B cell (primary cell): ENCODE results near the gene RND1. TPM values are rescaled to one million over a fixed set of nuclear protein-coding genes. Genes with fewer than 3 reads are reported as not detected.
"Not testable (repeated sequence)": the region's sequence is repeated elsewhere in the genome, so short reads cannot be mapped to it uniquely, and the experiment has no call there.

Source experiments
- ATAC-seq: fragments of 200-7000 bp; cut with Tn5 transposase; one replicate; pipeline ENCODE4 v1.10.0; 2021; ENCODE audit warnings: low read depth, mild to moderate bottlenecking, moderate number of reproducible peaks, moderate library complexity
- CTCF ChIA-PET: fragments of 350-600 bp; sonication (Branson Sonifier 250); formaldehyde crosslinking; loops from one replicate; lab custom pipeline; 2021; ENCODE audit warnings: antibody characterized with exemption, inconsistent platforms; lab: Charles Lee
- POLR2A ChIA-PET: fragments of 350-600 bp; sonication (Branson Sonifier 250); formaldehyde crosslinking; loops from one replicate; lab custom pipeline; 2021; ENCODE audit warnings: antibody characterized with exemption; lab: Charles Lee
- DNase-seq: peaks from one replicate; pipeline ENCODE4 v3.0.0; 2013
- H2AFZ ChIP-seq: 2 replicates; pipeline ENCODE4 v1.6.1; 2012; ENCODE audit warnings: mild to moderate bottlenecking, low read depth, low read length; ENCODE audit not compliant: insufficient read depth, poor library complexity, severe bottlenecking
- H3K27ac ChIP-seq, 2 donors: 1 replicate in 1 of 2; 2 replicates in 1 of 2; pipeline ENCODE4 v1.5.1; 2012 to 2013; ENCODE audit warnings: low read length in 2 of 2, mild to moderate bottlenecking in 2 of 2, moderate library complexity in 1 of 2
- H3K27me3 ChIP-seq, 4 experiments: fragments of 200-600 bp in 1 of 4; sonication (generic) in 1 of 4; replicated peaks in 1 of 4; 1 replicate in 2 of 4; 2 replicates in 2 of 4; pipeline versions ENCODE4 v1.6.1 to v1.7.0; 2013 to 2016; ENCODE audit warnings: low read length in 3 of 4, mild to moderate bottlenecking in 2 of 4, mixed read lengths in 1 of 4, moderate library complexity in 1 of 4; ENCODE audit not compliant: insufficient read depth in 4 of 4, control insufficient read depth in 3 of 4; ENCODE audit errors: control extremely low read depth in 1 of 4
- H3K36me3 ChIP-seq, 2 experiments: replicated peaks in 1 of 2; 1 replicate in 1 of 2; 2 replicates in 1 of 2; pipeline versions ENCODE4 v1.6.1 to v1.7.1; 2013; ENCODE audit warnings: low read length in 1 of 2; ENCODE audit not compliant: insufficient read depth in 2 of 2, control insufficient read depth in 1 of 2; ENCODE audit errors: control extremely low read depth in 1 of 2, extremely low read depth in 1 of 2
- H3K4me1 ChIP-seq, 2 donors: fragments of 200-600 bp in 1 of 2; sonication (generic) in 1 of 2; 1 replicate in 1 of 2; 2 replicates in 1 of 2; pipeline versions ENCODE4 v1.5.1 to v1.6.1; 2013 to 2017; ENCODE audit warnings: low read length in 2 of 2; ENCODE audit not compliant: control insufficient read depth in 2 of 2, insufficient read depth in 2 of 2
- H3K4me2 ChIP-seq: replicated peaks from 2 replicates; pipeline ENCODE3; 2012; ENCODE audit warnings: mild to moderate bottlenecking, low read depth, low read length; ENCODE audit not compliant: poor library complexity, severe bottlenecking
- H3K4me3 ChIP-seq, 5 experiments: fragments of 200-600 bp in 1 of 5; sonication (generic) in 1 of 5; 1 replicate in 3 of 5; 2 replicates in 2 of 5; pipeline versions ENCODE4 v1.5.1 to v1.7.0; 2011 to 2016; ENCODE audit warnings: low read length in 4 of 5, mild to moderate bottlenecking in 4 of 5, low read depth in 2 of 5, control low read depth in 1 of 5, moderate library complexity in 1 of 5; ENCODE audit not compliant: insufficient read depth in 1 of 5; ENCODE audit errors: control extremely low read depth in 1 of 5, extremely low read depth in 1 of 5
- H3K79me2 ChIP-seq: fragments of 200-600 bp; sonication (generic); one replicate; pipeline ENCODE4 v1.6.0; 2016; ENCODE audit warnings: low read length; ENCODE audit not compliant: control insufficient read depth, insufficient read depth
- H3K9ac ChIP-seq: fragments of 200-600 bp; sonication (generic); 2 replicates; pipeline ENCODE4 v1.6.1; 2017; ENCODE audit warnings: mild to moderate bottlenecking, low read length, moderate library complexity
- H3K9me3 ChIP-seq, 3 donors: one replicate each; pipeline versions ENCODE4 v1.6.1 to v1.7.1; 2013; ENCODE audit warnings: low read length in 2 of 3; ENCODE audit not compliant: control insufficient read depth in 2 of 3, insufficient read depth in 1 of 3; ENCODE audit errors: control extremely low read depth in 1 of 3
- H4K20me1 ChIP-seq: 2 replicates; pipeline ENCODE4 v1.6.0; 2012; ENCODE audit warnings: mild to moderate bottlenecking, low read length; ENCODE audit not compliant: insufficient read depth, control insufficient read depth, poor library complexity, severe bottlenecking
- H3K27ac Mint-ChIP-seq: one replicate; pipeline ENCODE4 v1.8.0; 2021; ENCODE audit warnings: mixed read lengths
- H3K27me3 Mint-ChIP-seq: one replicate; pipeline ENCODE4 v1.8.0; 2021; ENCODE audit warnings: mixed read lengths
- H3K4me1 Mint-ChIP-seq: one replicate; pipeline ENCODE4 v1.8.0; 2021; ENCODE audit warnings: mixed read lengths
- H3K4me3 Mint-ChIP-seq: one replicate; pipeline ENCODE4 v1.8.0; 2021; ENCODE audit warnings: mixed read lengths
- H3K9me3 Mint-ChIP-seq: one replicate; pipeline ENCODE4 v1.8.0; 2022; ENCODE audit warnings: mixed read lengths; ENCODE audit not compliant: insufficient read depth
- CTCF ChIP-seq: fragments of 200-600 bp; IDR thresholded peaks from one replicate; pipeline ENCODE4 v1.8.0; 2022; ENCODE audit warnings: antibody characterized with exemption, mild to moderate bottlenecking
- EZH2 ChIP-seq: IDR thresholded peaks from 2 replicates; pipeline ENCODE4 v1.6.1; 2012; ENCODE audit warnings: borderline replicate concordance, low read depth, mild to moderate bottlenecking, moderate library complexity, low read length; ENCODE audit not compliant: insufficient read depth, poor library complexity, severe bottlenecking
- whole genome bisulfite sequencing: methylation state at CpG from one replicate; pipeline ENCODE4 v1.1.5; 2013; ENCODE audit warnings: missing lambda C conversion rate; ENCODE audit not compliant: insufficient coverage; 5-methylcytosine and 5-hydroxymethylcytosine counted together
- intact Hi-C: fragments of 100-400 bp; cut with micrococcal nuclease; formaldehyde crosslinking; loops from one replicate; pipeline ENCODE4 v1.10.0; 2022
- polyA plus RNA-seq: library from polyadenylated mRNA; depleted of rRNA; stranded (reverse); fragments of >200 nt; gene quantifications from 2 replicates; pipeline ENCODE4 v1.2.3, GENCODE V29; 2012
- total RNA-seq, 2 donors: library from RNA; stranded (reverse); fragments of 120-200 nt in 1 of 2; gene quantifications; 1 replicate in 1 of 2; 2 replicates in 1 of 2; pipeline versions ENCODE4 v1.2.3 to v1.2.4, GENCODE V29; 2013 to 2022

RND1 gene
- total and polyA plus RNA-seq, 2 donors (not counting 1 experiment from before 2014, with no cell fraction given) = 7.3 to 19.5 TPM

- peaks cover 58% of the 10 kb centered on the region for H3K79me2 ChIP-seq
- H2AFZ ChIP-seq = peak within 1 kb of the TSS; percentile 71
- H3K4me2 ChIP-seq = peak within 1 kb of the TSS; percentile 68
- H3K27ac ChIP-seq = peak within 1 kb of the TSS; percentile 87 to 90
- ChIA-PET CTCF (interaction anchor here (0.6 to 13.1 kb wide), 29 partner anchors 8 to 383 kb away, joined by 3 to 303 read pairs (median 10); partner anchors contain the start of genes ARF3, FKBP11, RND1 and WNT1), POLR2A (interaction anchor here (0.6 to 3.9 kb wide), 7 partner anchors 9 to 126 kb away, joined by 3 to 37 read pairs (median 5); partner anchors contain the start of genes FKBP11 and RND1)
- Mint-ChIP-seq H3K27me3 (no peaks in the 10 kb centered on the region), H3K4me3 (peak within 1 kb of the TSS; percentile 97), H3K9me3 (no peaks in the 10 kb centered on the region), H3K27ac (peak within 1 kb of the TSS; percentile 98), H3K4me1 (peaks cover 36% of the 10 kb centered on the region)
- H3K4me3 ChIP-seq = peak within 1 kb of the TSS; percentile 76 to 97 (median 93)
- H3K36me3 ChIP-seq = peaks cover 0 to 6% of the 10 kb centered on the region in 2 experiments
- under 1% methylated on average over 45 of the region's 53 CpGs for WGBS
- no peaks in the 10 kb centered on the region for H3K27me3 ChIP-seq
- DNase-seq = peak; percentile 95
- peaks cover 14 to 25% of the 10 kb centered on the region in 2 donors for H3K4me1 ChIP-seq
- H4K20me1 ChIP-seq = peaks cover 28% of the 10 kb centered on the region
- ATAC-seq = peak; percentile 97
- H3K9me3 ChIP-seq = no peaks in the 10 kb centered on the region
- TF ChIP-seq EZH2 (no peak), CTCF (no peak)
- intact Hi-C loops = loop anchor here (1.0 to 5.0 kb wide), 8 partner anchors 38 to 471 kb away; partner anchors contain the start of genes ARF3, CCNT1, DDN and FKBP11
- peak within 1 kb of the TSS; percentile 83 for H3K9ac ChIP-seq
Measured at GRCh38 chr12:48851883-48852733, 13.6 kb downstream of the RND1 start, which contains the start of gene DDX23. TSS of gene DDX23 (minus strand) at chr12:48852163. CDS start at chr12:48845782, 6,381 bp downstream.

GRCh38 chr12:48842021-48842420 lies 23.6 kb downstream of the RND1 start:
- ATAC-seq, H3K4me1 ChIP-seq, DNase-seq, POLR2A ChIA-PET, H3K27ac Mint-ChIP-seq, H3K9me3 ChIP-seq, H3K4me3 Mint-ChIP-seq, H3K27me3 ChIP-seq, H3K27me3 Mint-ChIP-seq, CTCF ChIA-PET, H3K4me3 ChIP-seq, H3K9me3 Mint-ChIP-seq, intact Hi-C loops, H3K4me2 ChIP-seq, H3K9ac ChIP-seq, H3K4me1 Mint-ChIP-seq, H2AFZ ChIP-seq, H3K27ac ChIP-seq: not testable (repeated sequence)
- peaks cover 23% of the 10 kb centered on the region for H3K79me2 ChIP-seq
- H3K36me3 ChIP-seq = peaks cover 14 to 63% of the 10 kb centered on the region in 2 experiments
- WGBS = 100% methylated on average over 6 of the region's 29 CpGs
- H4K20me1 ChIP-seq = peaks cover 39% of the 10 kb centered on the region
